Measurements from ENCODE around the gene RGS6.
"Not testable (repeated sequence)": the region's sequence is repeated elsewhere in the genome, so short reads cannot be mapped to it uniquely, and the experiment has no call there.

The RGS6 gene

GRCh38 chr14:71932229-71932981 lies at the start of gene RGS6:
TSS of gene RGS6 (plus strand) at chr14:71932429.
- no peaks in the 10 kb centered on the region for H3K9me2 ChIP-seq (replicated peaks; ENCODE audit: control insufficient read depth, low read length)
- H3K9me3 ChIP-seq (ENCODE audit: control insufficient read depth, insufficient read depth, low read length), result no peaks in the 10 kb centered on the region
- H3K79me2 ChIP-seq (ENCODE audit: control insufficient read depth, low read length), result no peaks in the 10 kb centered on the region
- H3K4me1 ChIP-seq (ENCODE audit: control insufficient read depth, low read length), result no peaks in the 10 kb centered on the region
- no peaks in the 10 kb centered on the region for H4K20me1 ChIP-seq (ENCODE audit: control insufficient read depth, insufficient read depth, low read depth, low read length)
- H3K36me3 ChIP-seq (ENCODE audit: control insufficient read depth, low read length), result no peaks in the 10 kb centered on the region
- no peak within 1 kb of the TSS for H3K4me3 ChIP-seq (ENCODE audit: low read length)
- no peaks in the 10 kb centered on the region for H3F3A ChIP-seq (ENCODE audit: control insufficient read depth, insufficient read depth)
- H3K27me3 ChIP-seq (ENCODE audit: control insufficient read depth, low read length), result peaks cover 6% of the 10 kb centered on the region
- no peak within 1 kb of the TSS for H3K27ac ChIP-seq (ENCODE audit: low read depth, low read length)
- no peak within 1 kb of the TSS for H3K4me2 ChIP-seq (ENCODE audit: low read length)
- TF ChIP-seq, protein P1, sequence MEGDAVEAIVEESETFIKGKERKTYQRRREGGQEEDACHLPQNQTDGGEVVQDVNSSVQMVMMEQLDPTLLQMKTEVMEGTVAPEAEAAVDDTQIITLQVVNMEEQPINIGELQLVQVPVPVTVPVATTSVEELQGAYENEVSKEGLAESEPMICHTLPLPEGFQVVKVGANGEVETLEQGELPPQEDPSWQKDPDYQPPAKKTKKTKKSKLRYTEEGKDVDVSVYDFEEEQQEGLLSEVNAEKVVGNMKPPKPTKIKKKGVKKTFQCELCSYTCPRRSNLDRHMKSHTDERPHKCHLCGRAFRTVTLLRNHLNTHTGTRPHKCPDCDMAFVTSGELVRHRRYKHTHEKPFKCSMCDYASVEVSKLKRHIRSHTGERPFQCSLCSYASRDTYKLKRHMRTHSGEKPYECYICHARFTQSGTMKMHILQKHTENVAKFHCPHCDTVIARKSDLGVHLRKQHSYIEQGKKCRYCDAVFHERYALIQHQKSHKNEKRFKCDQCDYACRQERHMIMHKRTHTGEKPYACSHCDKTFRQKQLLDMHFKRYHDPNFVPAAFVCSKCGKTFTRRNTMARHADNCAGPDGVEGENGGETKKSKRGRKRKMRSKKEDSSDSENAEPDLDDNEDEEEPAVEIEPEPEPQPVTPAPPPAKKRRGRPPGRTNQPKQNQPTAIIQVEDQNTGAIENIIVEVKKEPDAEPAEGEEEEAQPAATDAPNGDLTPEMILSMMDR (IDR thresholded peaks at IDR 0.05; ENCODE audit: low read depth, low read length, poor library complexity, severe bottlenecking), result no peak
- TF ChIP-seq EZH2phosphoT487 (IDR thresholded peaks at IDR 0.05; ENCODE audit: borderline replicate concordance, low read length), result no peak

- H3K4me3 ChIP-seq (ENCODE audit: low read length), result no peak overlapping the region
Measured at GRCh38 chr14:71883094-71883493, 49.1 kb upstream of the RGS6 start.

GRCh38 chr14:71885301-71885700 lies 46.9 kb upstream of the RGS6 start:
- no peak overlapping the region for H3K4me3 ChIP-seq (ENCODE audit: low read length)
- TF ChIP-seq, protein P1 (IDR thresholded peaks at IDR 0.05; ENCODE audit: low read depth, low read length, poor library complexity, severe bottlenecking), result no peak
- TF ChIP-seq EZH2phosphoT487 (IDR thresholded peaks at IDR 0.05; ENCODE audit: borderline replicate concordance, low read length), result no peak
- H3K4me1 ChIP-seq (ENCODE audit: control insufficient read depth, low read length), result no peaks in the 10 kb centered on the region
- H3F3A ChIP-seq (ENCODE audit: control insufficient read depth, insufficient read depth), result no peaks in the 10 kb centered on the region
- H3K9me3 ChIP-seq (ENCODE audit: control insufficient read depth, insufficient read depth, low read length), result no peaks in the 10 kb centered on the region
- H4K20me1 ChIP-seq (ENCODE audit: control insufficient read depth, insufficient read depth, low read depth, low read length), result no peaks in the 10 kb centered on the region
- H3K9me2 ChIP-seq (replicated peaks; ENCODE audit: control insufficient read depth, low read length), result no peaks in the 10 kb centered on the region
- no peaks in the 10 kb centered on the region for H3K36me3 ChIP-seq (ENCODE audit: control insufficient read depth, low read length)
- H3K27ac ChIP-seq (ENCODE audit: low read depth, low read length), result no peak overlapping the region
- no peaks in the 10 kb centered on the region for H3K27me3 ChIP-seq (ENCODE audit: control insufficient read depth, low read length)
- H3K79me2 ChIP-seq (ENCODE audit: control insufficient read depth, low read length), result no peaks in the 10 kb centered on the region
- H3K4me2 ChIP-seq (ENCODE audit: low read length), result no peak overlapping the region

More at GRCh38 chr14:71883094-71883493, 49.1 kb upstream of the RGS6 start:
- Histone ChIP-seq H3K27me3 (ENCODE audit: control insufficient read depth, low read length) (no peaks in the 10 kb centered on the region), H3K9me2 (replicated peaks; ENCODE audit: control insufficient read depth, low read length) (no peaks in the 10 kb centered on the region), H3K27ac (ENCODE audit: low read depth, low read length) (no peak overlapping the region), H3K79me2 (ENCODE audit: control insufficient read depth, low read length) (no peaks in the 10 kb centered on the region), H3K36me3 (ENCODE audit: control insufficient read depth, low read length) (no peaks in the 10 kb centered on the region), H3F3A (ENCODE audit: control insufficient read depth, insufficient read depth) (no peaks in the 10 kb centered on the region), H3K4me2 (ENCODE audit: low read length) (no peak overlapping the region), H3K4me1 (ENCODE audit: control insufficient read depth, low read length) (no peaks in the 10 kb centered on the region), H4K20me1 (ENCODE audit: control insufficient read depth, insufficient read depth, low read depth, low read length) (no peaks in the 10 kb centered on the region), H3K9me3 (ENCODE audit: control insufficient read depth, insufficient read depth, low read length) (no peaks in the 10 kb centered on the region)
- no peak for TF ChIP-seq EZH2phosphoT487 (IDR thresholded peaks at IDR 0.05; ENCODE audit: borderline replicate concordance, low read length)
- TF ChIP-seq, protein P1 (IDR thresholded peaks at IDR 0.05; ENCODE audit: low read depth, low read length, poor library complexity, severe bottlenecking), result no peak

DNA sequence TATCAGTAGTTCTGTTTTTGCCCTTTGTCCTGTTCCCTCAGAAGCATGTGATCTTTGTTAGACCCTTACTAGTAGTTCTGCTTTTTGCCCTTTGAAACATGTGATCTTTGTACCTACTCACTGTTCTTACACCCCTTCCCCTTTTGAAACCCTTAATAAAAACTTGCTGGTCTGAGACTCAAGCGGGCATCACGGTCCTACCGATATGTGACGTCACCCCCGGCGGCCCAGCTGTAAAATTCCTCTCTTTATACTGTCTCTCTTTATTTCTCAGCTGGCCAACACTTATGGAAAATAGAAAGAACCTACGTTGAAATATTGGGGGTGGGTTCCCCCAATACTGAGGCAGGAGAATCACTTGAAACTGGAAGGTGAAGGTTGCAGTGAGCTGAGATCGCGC lies 44.4 kb upstream of the RGS6 start:
- not testable (repeated sequence) for H4K20me1 ChIP-seq (ENCODE audit: control insufficient read depth, insufficient read depth, low read depth, low read length); H3K27ac ChIP-seq (ENCODE audit: low read depth, low read length); H3K36me3 ChIP-seq (ENCODE audit: control insufficient read depth, low read length); H3K27me3 ChIP-seq (ENCODE audit: control insufficient read depth, low read length); H3K9me2 ChIP-seq (replicated peaks; ENCODE audit: control insufficient read depth, low read length); H3K4me1 ChIP-seq (ENCODE audit: control insufficient read depth, low read length); H3K4me2 ChIP-seq (ENCODE audit: low read length); H3K4me3 ChIP-seq (ENCODE audit: low read length); H3F3A ChIP-seq (ENCODE audit: control insufficient read depth, insufficient read depth); H3K9me3 ChIP-seq (ENCODE audit: control insufficient read depth, insufficient read depth, low read length); H3K79me2 ChIP-seq (ENCODE audit: control insufficient read depth, low read length)

Data from DOHH2 (cell line).